GM12864 (cell line): ENCODE data around the gene RHBDD1.

ENCODE experiments used
- DNase-seq: peaks from one replicate; pipeline ENCODE4 v3.0.0-alpha.2; 2011; ENCODE audit warnings: low read depth
- H3K4me3 ChIP-seq: 2 replicates; pipeline ENCODE4 v1.5.1; 2011; ENCODE audit warnings: mild to moderate bottlenecking, low read depth, low read length, control low read depth
- CTCF ChIP-seq: IDR thresholded peaks from 2 replicates; pipeline ENCODE4 v1.5.1; 2011; ENCODE audit warnings: low read depth, mild to moderate bottlenecking, moderate library complexity, low read length, control low read depth, inconsistent platforms; ENCODE audit errors: missing control alignments

RHBDD1 gene

GRCh38 chr2:226862623-226863022, 26.8 kb downstream of the RHBDD1 start:
- peak; percentile 34 for DNase-seq
- no peak for TF ChIP-seq CTCF
- H3K4me3 ChIP-seq = no peak overlapping the region

- no peak overlapping the region for H3K4me3 ChIP-seq
- TF ChIP-seq CTCF = no peak
- DNase-seq = no peak
Measured at GRCh38 chr2:226865273-226865672, 29.4 kb downstream of the RHBDD1 start.

GRCh38 chr2:226865710-226866109, 29.9 kb downstream of the RHBDD1 start:
- no peak overlapping the region for H3K4me3 ChIP-seq
- no peak for TF ChIP-seq CTCF
- no peak for DNase-seq

- H3K4me3 ChIP-seq = no peak overlapping the region
- TF ChIP-seq CTCF = no peak
- no peak for DNase-seq
Measured at GRCh38 chr2:226868331-226869162, 32.7 kb downstream of the RHBDD1 start.

- no peak overlapping the region for H3K4me3 ChIP-seq
- DNase-seq = no peak
- TF ChIP-seq CTCF = no peak
Measured at GRCh38 chr2:226869371-226869770, 33.5 kb downstream of the RHBDD1 start.

- no peak overlapping the region for H3K4me3 ChIP-seq
- TF ChIP-seq CTCF = no peak
- no peak for DNase-seq
Measured at GRCh38 chr2:226873051-226873620, 37.3 kb downstream of the RHBDD1 start.
